Caco-2 (cell line): ENCODE results near the gene LDB2. TPM values are rescaled to one million over a fixed set of nuclear protein-coding genes. Genes with fewer than 3 reads are reported as not detected.
"Not testable (repeated sequence)": the region's sequence is repeated elsewhere in the genome, so short reads cannot be mapped to it uniquely, and the experiment has no call there.

Experiments
- BruUV-seq: library from RNA; stranded (reverse); fragments of 400-500 nt; replicated peaks from 2 replicates; lab custom pipeline; 2021; lab: Mats Ljungman, UMichigan
- CTCF ChIA-PET: fragments of 300-600 bp; sonication (Branson Sonifier 250); formaldehyde crosslinking; loops from one replicate; lab custom pipeline; 2022; ENCODE audit warnings: antibody characterized with exemption; lab: Charles Lee
- POLR2A ChIA-PET: fragments of 300-600 bp; sonication (Branson Sonifier 250); formaldehyde crosslinking; loops from one replicate; lab custom pipeline; 2022; ENCODE audit warnings: antibody characterized with exemption; lab: Charles Lee
- DNase-seq, 2 experiments: peaks; one replicate each; pipeline versions ENCODE4 v3.0.0 to v3.0.0-alpha.2; 2020 to 2022
- H3K27me3 ChIP-seq: replicated peaks from 2 replicates; pipeline ENCODE4 v1.6.0; 2011; ENCODE audit warnings: low read length; ENCODE audit not compliant: control insufficient read depth, insufficient read depth
- H3K36me3 ChIP-seq: 2 replicates; pipeline ENCODE4 v1.5.1; 2011; ENCODE audit warnings: low read length; ENCODE audit not compliant: control insufficient read depth, insufficient read depth
- H3K4me1 ChIP-seq: fragments of 250-450 bp; sonication (Bioruptor Pico); 2 replicates; pipeline ENCODE4 v1.5.1; 2020; ENCODE audit warnings: mild to moderate bottlenecking
- H3K4me3 ChIP-seq: 2 replicates; pipeline ENCODE4 v1.5.1; 2011; ENCODE audit warnings: low read depth, mild to moderate bottlenecking, control low read depth, low read length
- H3K9me3 ChIP-seq: fragments of 250-450 bp; sonication (Bioruptor Pico); 2 replicates; pipeline ENCODE4 v1.5.1; 2020; ENCODE audit warnings: mild to moderate bottlenecking, moderate library complexity
- H3K27ac Mint-ChIP-seq: one replicate; pipeline ENCODE4 v1.8.0; 2022; ENCODE audit warnings: mixed read lengths; ENCODE audit not compliant: unreplicated experiment
- H3K27me3 Mint-ChIP-seq: one replicate; pipeline ENCODE4 v1.8.0; 2022; ENCODE audit warnings: mixed read lengths; ENCODE audit not compliant: insufficient read depth, unreplicated experiment
- H3K36me3 Mint-ChIP-seq: one replicate; pipeline ENCODE4 v1.8.0; 2022; ENCODE audit warnings: mild to moderate bottlenecking, mixed read lengths; ENCODE audit not compliant: insufficient read depth, unreplicated experiment
- H3K4me1 Mint-ChIP-seq: one replicate; pipeline ENCODE4 v1.8.0; 2022; ENCODE audit warnings: low read depth, mixed read lengths; ENCODE audit not compliant: unreplicated experiment
- H3K4me3 Mint-ChIP-seq: one replicate; pipeline ENCODE4 v1.8.0; 2022; ENCODE audit warnings: mild to moderate bottlenecking, moderate library complexity, mixed read lengths; ENCODE audit not compliant: unreplicated experiment
- H3K9me3 Mint-ChIP-seq: one replicate; pipeline ENCODE4 v1.8.0; 2022; ENCODE audit warnings: mixed read lengths; ENCODE audit not compliant: unreplicated experiment
- intact Hi-C: fragments of 100-400 bp; cut with micrococcal nuclease; formaldehyde crosslinking; loops from one replicate; pipeline ENCODE4 v1.10.0; 2022; ENCODE audit not compliant: unreplicated experiment
- total RNA-seq: library from RNA; stranded (reverse); gene quantifications from 2 replicates; pipeline ENCODE4 v1.2.3, GENCODE V29; 2022
- TF ChIP-seq, protein P1 (sequence below), 2 experiments: fragments of 200-600 bp in 1 of 2; IDR thresholded peaks; 1 replicate in 1 of 2; 2 replicates in 1 of 2; pipeline versions ENCODE4 v1.5.1 to v1.8.0; 2011 to 2022; ENCODE audit warnings: antibody characterized with exemption in 1 of 2, control low read depth in 1 of 2, inconsistent platforms in 1 of 2, low read depth in 1 of 2, low read length in 1 of 2, mild to moderate bottlenecking in 1 of 2, moderate library complexity in 1 of 2; ENCODE audit not compliant: insufficient read depth in 1 of 2, severe bottlenecking in 1 of 2, unreplicated experiment in 1 of 2

LDB2 gene
- total RNA-seq, 1 experiment from 2014 or later: not detected

DNA sequence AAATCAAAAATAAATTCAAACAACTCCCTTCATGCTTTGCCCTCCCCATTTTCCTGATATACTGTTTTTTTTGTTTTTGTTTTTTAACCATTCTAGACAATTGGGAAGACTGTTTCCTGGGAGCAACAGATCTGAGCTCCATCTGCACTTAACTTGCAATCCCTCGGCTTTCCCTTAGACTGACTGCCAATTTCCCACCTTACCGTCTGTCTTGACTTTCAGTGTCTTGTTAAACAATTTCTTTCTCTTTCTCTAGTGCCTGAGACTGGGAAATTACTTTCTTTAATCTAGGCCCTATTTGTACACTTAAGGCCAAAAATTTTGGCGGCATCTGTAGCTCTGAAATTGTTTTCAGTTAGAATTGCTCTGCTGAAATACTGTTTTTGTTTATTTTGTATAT, 326.3 kb downstream of the LDB2 start:
- Mint-ChIP-seq H3K4me3 (no peak overlapping the region), H3K27me3 (peaks cover 13% of the 10 kb centered on the region), H3K36me3 (no peaks in the 10 kb centered on the region), H3K27ac (no peak overlapping the region), H3K4me1 (no peaks in the 10 kb centered on the region), H3K9me3 (no peaks in the 10 kb centered on the region)
- no peak overlapping the region for H3K4me3 ChIP-seq
- ChIA-PET POLR2A (no interaction called here), CTCF (interaction anchor here (0.6 kb wide), 1 partner anchor 79 kb away, joined by 4 read pairs; no protein-coding TSS in a partner anchor)
- H3K4me1 ChIP-seq: no peaks in the 10 kb centered on the region
- no TSS peak for BruUV-seq
- TF ChIP-seq, protein P1, sequence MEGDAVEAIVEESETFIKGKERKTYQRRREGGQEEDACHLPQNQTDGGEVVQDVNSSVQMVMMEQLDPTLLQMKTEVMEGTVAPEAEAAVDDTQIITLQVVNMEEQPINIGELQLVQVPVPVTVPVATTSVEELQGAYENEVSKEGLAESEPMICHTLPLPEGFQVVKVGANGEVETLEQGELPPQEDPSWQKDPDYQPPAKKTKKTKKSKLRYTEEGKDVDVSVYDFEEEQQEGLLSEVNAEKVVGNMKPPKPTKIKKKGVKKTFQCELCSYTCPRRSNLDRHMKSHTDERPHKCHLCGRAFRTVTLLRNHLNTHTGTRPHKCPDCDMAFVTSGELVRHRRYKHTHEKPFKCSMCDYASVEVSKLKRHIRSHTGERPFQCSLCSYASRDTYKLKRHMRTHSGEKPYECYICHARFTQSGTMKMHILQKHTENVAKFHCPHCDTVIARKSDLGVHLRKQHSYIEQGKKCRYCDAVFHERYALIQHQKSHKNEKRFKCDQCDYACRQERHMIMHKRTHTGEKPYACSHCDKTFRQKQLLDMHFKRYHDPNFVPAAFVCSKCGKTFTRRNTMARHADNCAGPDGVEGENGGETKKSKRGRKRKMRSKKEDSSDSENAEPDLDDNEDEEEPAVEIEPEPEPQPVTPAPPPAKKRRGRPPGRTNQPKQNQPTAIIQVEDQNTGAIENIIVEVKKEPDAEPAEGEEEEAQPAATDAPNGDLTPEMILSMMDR (IDR thresholded peaks at IDR 0.05; ENCODE audit: insufficient read depth in 1 of 2, low read depth in 1 of 2, low read length in 1 of 2, severe bottlenecking in 1 of 2, unreplicated experiment in 1 of 2): no peak
- H3K36me3 ChIP-seq: no peaks in the 10 kb centered on the region
- intact Hi-C loops: no loop called here
- no peaks in the 10 kb centered on the region for H3K27me3 ChIP-seq
- DNase-seq: no peak
- no peaks in the 10 kb centered on the region for H3K9me3 ChIP-seq

- CTCF ChIA-PET: no interaction called here
- Histone ChIP-seq H3K36me3 (no peaks in the 10 kb centered on the region), H3K27me3 (no peaks in the 10 kb centered on the region), H3K4me1 (no peaks in the 10 kb centered on the region), H3K9me3 (no peaks in the 10 kb centered on the region), H3K4me3 (no peak overlapping the region)
- peaks cover 4% of the 10 kb centered on the region for H3K27me3 Mint-ChIP-seq
- POLR2A ChIA-PET: no interaction called here
- intact Hi-C loops: no loop called here
- H3K9me3 Mint-ChIP-seq: no peaks in the 10 kb centered on the region
- H3K27ac Mint-ChIP-seq: no peak overlapping the region
- no peak overlapping the region for H3K4me3 Mint-ChIP-seq
- no TSS peak for BruUV-seq
- DNase-seq: no peak
- TF ChIP-seq, protein P1 (IDR thresholded peaks at IDR 0.05; ENCODE audit: insufficient read depth in 1 of 2, low read depth in 1 of 2, low read length in 1 of 2, severe bottlenecking in 1 of 2, unreplicated experiment in 1 of 2): no peak
- no peaks in the 10 kb centered on the region for H3K4me1 Mint-ChIP-seq
- H3K36me3 Mint-ChIP-seq: no peaks in the 10 kb centered on the region
Observed at GRCh38 chr4:16569790-16570189, 328.7 kb downstream of the LDB2 start.

- POLR2A ChIA-PET, CTCF ChIA-PET, intact Hi-C loops, H3K4me1 Mint-ChIP-seq, DNase-seq, H3K4me3 ChIP-seq, H3K4me3 Mint-ChIP-seq, H3K36me3 ChIP-seq, H3K4me1 ChIP-seq, BruUV-seq, H3K27me3 ChIP-seq, H3K36me3 Mint-ChIP-seq, H3K9me3 Mint-ChIP-seq, H3K27ac Mint-ChIP-seq, H3K9me3 ChIP-seq, H3K27me3 Mint-ChIP-seq: not testable (repeated sequence)
Observed at GRCh38 chr4:16557316-16557715, 341.1 kb downstream of the LDB2 start.

DNA sequence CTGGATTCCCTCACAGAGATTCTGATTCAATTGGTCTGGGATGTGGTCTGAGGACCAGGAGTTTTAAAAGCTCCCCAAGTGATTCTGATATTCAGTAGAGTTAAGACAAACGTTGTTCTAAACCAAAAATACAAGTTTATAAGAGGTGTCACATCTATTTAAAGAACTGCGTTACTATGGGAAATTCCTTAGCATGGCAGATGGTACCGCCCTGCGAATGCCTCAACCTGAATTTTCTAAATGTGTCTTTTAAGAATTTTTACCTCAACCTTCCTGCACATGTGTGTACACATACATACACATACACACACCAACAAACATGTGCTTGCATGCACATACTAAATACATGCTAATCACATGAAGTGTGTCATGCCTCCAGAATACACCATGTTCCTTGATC, 343.3 kb downstream of the LDB2 start:
- intact Hi-C loops: no loop called here
- no peaks in the 10 kb centered on the region for H3K36me3 Mint-ChIP-seq
- peaks cover 2% of the 10 kb centered on the region for H3K27me3 Mint-ChIP-seq
- CTCF ChIA-PET: no interaction called here
- no peaks in the 10 kb centered on the region for H3K27me3 ChIP-seq
- H3K4me3 ChIP-seq: no peak overlapping the region
- POLR2A ChIA-PET: no interaction called here
- H3K9me3 ChIP-seq: no peaks in the 10 kb centered on the region
- no peaks in the 10 kb centered on the region for H3K4me1 Mint-ChIP-seq
- no peak overlapping the region for H3K4me3 Mint-ChIP-seq
- H3K36me3 ChIP-seq: no peaks in the 10 kb centered on the region
- BruUV-seq: no TSS peak
- H3K9me3 Mint-ChIP-seq: no peaks in the 10 kb centered on the region
- TF ChIP-seq, protein P1 (IDR thresholded peaks at IDR 0.05; ENCODE audit: insufficient read depth in 1 of 2, low read depth in 1 of 2, low read length in 1 of 2, severe bottlenecking in 1 of 2, unreplicated experiment in 1 of 2): no peak
- no peak overlapping the region for H3K27ac Mint-ChIP-seq
- no peaks in the 10 kb centered on the region for H3K4me1 ChIP-seq
- DNase-seq: no peak
